ENCODE data around the gene GATA3.

DNA sequence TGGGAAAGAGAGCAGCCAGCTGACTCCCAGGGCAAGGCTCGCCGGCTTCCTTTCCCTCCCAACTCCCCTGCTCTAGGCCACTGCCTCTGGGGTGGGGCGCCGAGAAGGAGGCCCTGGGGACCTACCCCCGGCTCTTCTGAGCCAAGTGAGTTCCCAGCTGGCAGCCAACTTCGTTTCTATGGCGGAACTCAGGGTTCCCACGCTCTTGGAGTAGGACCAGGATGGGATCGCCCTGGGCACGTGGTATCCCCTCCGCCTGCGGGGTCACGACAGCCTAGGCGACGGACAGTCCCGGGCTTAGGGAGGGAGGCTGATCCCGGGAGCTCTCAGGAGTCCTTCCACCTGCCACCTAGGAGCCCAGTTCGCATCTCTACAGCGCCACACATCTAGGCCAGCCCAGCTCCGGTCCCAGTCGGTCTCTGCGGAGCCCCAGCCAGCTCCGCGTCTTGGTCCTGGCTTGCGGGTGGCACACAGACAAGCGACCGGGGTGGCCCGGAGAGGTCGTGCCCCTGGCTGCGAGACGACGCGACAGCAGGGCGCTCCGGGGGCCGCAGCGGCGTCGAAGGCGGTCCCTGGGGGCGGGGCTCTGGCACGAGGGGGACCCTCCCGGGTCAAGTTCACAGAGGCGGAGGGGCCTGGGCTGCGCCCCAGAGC is 20.5 kb upstream of the GATA3 start:
- TF ChIP-seq ARNTL (CRISPR knock-in tag; IDR thresholded peaks at IDR 0.05; ENCODE audit: borderline replicate concordance, low read depth) (no peak), RARB (CRISPR knock-in tag; IDR thresholded peaks at IDR 0.05) (no peak), ZFP3 (CRISPR knock-in tag; IDR thresholded peaks at IDR 0.05) (no peak), ESRRG (CRISPR knock-in tag; IDR thresholded peaks at IDR 0.05) (no peak), CSDC2 (CRISPR knock-in tag; IDR thresholded peaks at IDR 0.05) (no peak)
- TF ChIP-seq, protein P1, sequence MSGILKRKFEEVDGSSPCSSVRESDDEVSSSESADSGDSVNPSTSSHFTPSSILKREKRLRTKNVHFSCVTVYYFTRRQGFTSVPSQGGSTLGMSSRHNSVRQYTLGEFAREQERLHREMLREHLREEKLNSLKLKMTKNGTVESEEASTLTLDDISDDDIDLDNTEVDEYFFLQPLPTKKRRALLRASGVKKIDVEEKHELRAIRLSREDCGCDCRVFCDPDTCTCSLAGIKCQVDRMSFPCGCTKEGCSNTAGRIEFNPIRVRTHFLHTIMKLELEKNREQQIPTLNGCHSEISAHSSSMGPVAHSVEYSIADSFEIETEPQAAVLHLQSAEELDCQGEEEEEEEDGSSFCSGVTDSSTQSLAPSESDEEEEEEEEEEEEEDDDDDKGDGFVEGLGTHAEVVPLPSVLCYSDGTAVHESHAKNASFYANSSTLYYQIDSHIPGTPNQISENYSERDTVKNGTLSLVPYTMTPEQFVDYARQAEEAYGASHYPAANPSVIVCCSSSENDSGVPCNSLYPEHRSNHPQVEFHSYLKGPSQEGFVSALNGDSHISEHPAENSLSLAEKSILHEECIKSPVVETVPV (CRISPR knock-in tag; IDR thresholded peaks at IDR 0.05), result no peak
- TF ChIP-seq, protein P2, sequence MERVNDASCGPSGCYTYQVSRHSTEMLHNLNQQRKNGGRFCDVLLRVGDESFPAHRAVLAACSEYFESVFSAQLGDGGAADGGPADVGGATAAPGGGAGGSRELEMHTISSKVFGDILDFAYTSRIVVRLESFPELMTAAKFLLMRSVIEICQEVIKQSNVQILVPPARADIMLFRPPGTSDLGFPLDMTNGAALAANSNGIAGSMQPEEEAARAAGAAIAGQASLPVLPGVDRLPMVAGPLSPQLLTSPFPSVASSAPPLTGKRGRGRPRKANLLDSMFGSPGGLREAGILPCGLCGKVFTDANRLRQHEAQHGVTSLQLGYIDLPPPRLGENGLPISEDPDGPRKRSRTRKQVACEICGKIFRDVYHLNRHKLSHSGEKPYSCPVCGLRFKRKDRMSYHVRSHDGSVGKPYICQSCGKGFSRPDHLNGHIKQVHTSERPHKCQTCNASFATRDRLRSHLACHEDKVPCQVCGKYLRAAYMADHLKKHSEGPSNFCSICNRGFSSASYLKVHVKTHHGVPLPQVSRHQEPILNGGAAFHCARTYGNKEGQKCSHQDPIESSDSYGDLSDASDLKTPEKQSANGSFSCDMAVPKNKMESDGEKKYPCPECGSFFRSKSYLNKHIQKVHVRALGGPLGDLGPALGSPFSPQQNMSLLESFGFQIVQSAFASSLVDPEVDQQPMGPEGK (CRISPR knock-in tag; IDR thresholded peaks at IDR 0.05; ENCODE audit: borderline replicate concordance), result no peak

Data from SK-N-SH treated with all-trans-retinoic acid at 6 μM for 48 hours (cell line).